Activated effector memory CD4-positive, alpha-beta T cell treated with anti-CD3 and anti-CD28 coated beads, Interleukin-2, amount 50 U/mL, for 16 hours (primary cell): ENCODE measurements around the gene AFTPH.

Experiments used
- DNase-seq: peaks from one replicate; pipeline ENCODE4 v3.0.0-alpha.2; 2020

Gene AFTPH

GRCh38 chr2:64615192-64615763, 91.2 kb downstream of the AFTPH start:
- no peak for DNase-seq

DNA sequence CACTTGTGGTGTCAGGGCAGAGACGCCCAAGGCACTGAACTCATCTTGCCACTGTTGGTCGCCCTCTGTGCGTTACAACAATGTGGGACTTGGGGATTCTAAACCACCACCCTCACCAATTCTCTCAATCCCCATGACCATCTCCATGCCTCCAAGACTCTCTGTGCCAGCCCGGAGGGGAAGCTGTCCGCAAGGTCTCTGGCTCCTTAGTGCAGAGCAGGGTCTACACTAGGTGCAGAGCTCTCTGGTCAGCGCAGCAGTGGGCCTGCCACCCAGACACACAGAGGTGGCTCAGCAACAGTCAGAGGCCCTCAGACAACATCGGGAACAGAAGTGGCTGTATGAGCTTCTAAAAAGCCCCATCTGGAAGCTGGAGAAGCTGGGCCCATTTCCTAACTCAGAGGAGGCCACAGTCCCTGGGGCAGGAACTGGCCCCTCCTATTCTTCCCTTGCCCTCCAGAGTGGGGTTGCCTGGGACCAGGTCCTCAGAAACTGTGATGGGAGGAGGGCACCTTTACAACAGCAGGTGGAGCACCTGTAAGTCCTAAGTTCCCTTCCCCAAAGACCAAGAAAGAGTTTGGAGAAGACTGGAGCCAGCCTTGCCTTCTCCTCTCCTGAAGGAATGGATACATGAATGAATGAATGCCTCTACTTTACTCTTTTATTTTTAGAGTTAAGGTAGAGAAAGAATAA, 91.9 kb downstream of the AFTPH start:
- DNase-seq: no peak

DNA sequence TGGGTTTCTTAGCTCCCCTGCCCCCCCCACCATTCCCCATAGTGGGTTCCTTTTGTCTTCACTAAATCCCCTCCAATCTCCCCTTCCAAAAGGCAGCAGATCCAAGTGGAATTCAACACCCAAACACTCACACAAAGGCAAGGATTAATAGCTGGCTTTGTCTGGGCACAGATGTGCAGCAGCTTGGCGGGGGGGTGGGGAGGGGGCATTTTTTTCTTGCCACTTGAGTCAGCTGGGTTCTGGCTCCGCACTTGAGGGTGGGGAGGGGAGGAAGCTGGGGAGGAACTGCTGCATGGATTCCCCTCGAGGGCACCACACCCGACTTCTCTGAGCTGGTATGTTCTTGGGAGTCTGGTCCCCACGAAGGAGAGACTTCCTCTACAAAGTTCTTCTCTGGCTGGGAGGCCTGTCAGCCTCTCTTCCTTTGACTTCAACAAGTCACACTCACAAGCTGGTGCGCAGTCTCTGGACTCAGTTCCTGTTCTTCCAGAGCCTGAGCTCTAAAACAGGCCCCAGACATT, 93.6 kb downstream of the AFTPH start:
- DNase-seq: no peak

DNA sequence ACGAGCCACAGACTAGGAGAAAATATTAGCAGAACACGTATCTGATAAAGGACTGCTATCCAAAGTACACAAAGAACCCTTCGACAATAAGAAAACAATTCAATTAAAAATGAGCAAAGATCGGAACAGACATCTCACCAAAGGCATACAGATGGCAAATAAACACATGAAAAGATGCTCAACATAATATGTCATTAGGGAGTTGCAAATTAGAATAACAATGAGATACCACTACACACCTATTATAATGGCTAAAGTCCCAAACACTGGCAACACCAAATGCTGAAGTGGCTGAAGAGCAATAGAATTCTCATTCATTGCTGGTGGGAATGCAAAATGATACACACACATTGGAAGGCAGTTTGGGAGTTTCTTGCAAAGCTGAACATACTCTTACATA, 96.5 kb downstream of the AFTPH start:
- no peak for DNase-seq

DNA sequence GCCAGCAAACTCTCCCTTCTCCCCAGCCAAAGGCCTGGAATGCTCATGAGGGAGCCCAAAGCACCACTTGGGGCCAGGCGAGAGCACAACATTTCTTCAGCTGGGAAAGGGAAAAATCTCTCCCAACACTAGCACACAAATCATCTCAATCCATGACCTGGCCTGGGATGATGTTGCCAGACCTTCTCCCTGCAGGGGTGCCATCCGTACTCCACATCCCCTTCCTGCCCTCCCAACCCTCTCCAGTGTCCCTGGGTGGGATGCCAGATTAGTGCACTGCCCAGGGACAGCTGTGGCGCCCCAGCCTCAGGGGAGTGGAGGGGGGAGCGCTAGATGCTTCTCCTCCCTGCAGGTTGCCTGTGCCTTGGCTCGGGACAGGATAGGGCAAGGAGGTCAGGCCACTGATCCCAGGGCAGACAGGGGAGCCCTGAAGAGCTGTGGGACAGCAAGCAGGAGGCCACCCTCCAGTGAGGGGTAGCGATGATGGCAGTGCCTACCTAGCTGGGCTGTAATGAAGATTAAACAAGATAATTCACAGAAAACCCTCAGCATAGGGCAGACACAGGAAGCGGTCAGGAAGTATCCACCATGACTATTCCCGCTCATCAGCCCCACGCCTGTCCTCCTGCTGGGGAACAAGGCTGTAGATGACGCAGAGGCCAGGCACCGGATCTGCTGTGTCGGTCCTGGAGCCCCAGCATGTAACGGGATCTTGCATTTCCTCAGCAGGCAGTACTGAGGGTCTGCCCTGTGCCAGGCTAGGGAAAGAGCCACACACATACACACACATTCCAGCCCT, 98.5 kb downstream of the AFTPH start:
- peak; percentile 46 for DNase-seq

DNA sequence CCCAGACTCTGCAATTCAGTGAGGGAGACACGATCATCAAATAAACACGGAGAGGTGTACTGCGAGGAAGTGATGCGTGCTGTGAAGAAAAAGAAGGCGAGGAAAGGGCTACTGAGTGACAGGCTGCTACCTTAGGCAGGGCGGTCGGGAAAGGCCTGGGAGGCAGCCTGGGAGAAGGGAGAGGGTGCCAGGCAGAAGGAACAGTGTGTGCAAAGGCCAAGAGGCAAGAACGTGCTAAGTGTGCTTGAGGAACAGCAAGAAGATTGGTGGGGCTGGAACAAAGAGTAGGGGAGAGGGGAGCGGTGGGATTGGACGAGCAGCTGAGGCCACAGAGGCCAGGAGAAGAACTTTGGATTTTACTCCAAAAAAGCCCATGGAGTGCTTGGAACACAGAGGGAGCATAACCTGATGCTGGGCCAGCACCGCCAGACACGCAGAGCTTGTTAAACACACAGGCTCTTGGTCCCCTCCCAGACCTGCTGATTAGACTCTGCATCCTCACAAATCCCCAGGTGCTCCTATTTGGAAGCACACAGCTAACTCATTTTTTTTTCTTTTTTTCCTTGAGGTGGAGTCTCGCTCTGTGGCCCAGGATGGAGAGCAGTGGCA, 99.2 kb downstream of the AFTPH start:
- peak; percentile 49 for DNase-seq

DNA sequence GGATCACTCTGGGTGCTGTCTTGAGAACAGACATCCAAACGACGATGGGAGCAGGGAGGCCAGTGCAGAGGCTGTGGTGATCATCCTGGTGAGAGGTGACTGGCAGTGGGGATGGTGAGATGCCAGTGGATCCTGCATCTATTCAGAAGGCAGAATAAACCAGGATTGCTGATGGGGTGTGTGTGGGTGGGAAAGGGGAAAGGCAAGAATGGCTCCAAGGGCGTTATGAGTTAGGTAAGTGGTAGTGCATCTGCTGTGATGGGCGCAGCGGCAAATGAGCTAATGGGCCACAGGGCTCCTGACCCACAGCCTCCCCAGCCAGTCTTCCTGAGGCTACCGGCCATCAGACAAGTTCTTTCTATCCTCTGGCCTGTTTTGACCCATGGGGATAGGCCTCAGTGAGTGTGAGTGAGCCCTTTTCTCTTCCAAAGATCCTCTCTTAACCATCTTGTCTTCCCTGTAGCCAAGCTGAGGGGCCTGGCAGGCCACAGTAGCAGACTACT, 100.0 kb downstream of the AFTPH start:
- DNase-seq: no peak

DNA sequence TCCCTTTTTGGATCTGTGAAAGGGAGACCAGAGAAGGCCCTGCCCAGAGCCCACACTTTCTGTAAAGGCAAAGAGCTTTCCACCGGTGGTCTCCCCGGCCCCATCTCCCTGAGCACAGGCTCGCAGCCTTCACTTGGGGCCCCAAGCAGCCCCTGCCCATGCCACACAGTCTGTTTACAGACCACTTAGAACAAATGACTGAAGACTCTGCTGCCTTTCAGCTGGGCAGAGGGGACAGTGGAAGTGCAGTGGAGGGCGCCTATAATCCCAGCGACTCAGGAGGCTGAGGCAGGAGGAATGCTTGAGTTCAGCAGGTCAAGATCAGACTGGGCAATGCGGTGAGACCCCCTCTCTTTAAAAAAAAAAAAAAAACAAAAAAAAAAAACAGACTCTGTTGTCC, 100.7 kb downstream of the AFTPH start:
- DNase-seq: no peak

DNA sequence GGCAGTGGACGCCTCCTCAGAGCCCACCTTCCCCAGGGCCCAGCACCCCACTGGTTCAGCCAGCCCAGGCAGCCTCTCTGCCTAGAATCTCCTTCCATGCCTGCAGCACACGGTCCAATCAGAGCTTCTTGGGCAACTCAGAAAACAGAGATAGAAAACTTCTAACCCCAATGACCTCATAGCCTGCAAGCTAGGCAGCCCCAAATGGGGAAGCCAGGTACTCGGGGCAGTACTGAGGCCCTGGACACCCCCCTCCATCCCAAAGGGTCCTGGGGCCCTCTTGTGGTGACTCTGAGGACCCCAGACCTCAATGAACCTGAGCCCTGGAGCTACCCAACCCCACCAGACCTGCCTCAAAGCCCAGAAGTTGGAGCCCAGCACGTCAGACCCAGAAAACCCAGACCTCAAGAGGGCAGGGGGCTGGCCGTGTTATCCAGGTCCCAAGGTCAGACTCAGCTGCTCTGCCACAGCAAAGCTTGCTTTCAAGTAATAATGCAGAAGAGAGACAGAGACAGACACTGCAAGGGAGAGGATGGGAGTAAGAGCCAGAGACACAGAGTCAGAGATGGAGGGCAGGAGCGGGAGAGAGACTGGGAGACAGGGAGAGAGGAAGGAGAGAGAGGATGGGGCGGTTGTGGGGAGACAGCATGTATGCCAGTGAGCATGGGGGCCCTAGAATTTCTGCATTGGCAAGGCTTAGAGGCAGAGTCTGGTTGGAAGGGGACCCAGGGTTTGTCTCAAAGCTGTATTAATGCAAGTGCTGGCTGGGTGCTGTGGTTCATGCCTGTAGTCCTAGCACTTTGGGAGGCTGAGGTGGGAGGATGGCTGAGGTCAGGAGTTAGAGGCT, 101.4 kb downstream of the AFTPH start:
- DNase-seq: no peak

GRCh38 chr2:64626146-64626809, 102.2 kb downstream of the AFTPH start:
- no peak for DNase-seq

GRCh38 chr2:64626963-64627760, 103.0 kb downstream of the AFTPH start:
- no peak for DNase-seq

DNA sequence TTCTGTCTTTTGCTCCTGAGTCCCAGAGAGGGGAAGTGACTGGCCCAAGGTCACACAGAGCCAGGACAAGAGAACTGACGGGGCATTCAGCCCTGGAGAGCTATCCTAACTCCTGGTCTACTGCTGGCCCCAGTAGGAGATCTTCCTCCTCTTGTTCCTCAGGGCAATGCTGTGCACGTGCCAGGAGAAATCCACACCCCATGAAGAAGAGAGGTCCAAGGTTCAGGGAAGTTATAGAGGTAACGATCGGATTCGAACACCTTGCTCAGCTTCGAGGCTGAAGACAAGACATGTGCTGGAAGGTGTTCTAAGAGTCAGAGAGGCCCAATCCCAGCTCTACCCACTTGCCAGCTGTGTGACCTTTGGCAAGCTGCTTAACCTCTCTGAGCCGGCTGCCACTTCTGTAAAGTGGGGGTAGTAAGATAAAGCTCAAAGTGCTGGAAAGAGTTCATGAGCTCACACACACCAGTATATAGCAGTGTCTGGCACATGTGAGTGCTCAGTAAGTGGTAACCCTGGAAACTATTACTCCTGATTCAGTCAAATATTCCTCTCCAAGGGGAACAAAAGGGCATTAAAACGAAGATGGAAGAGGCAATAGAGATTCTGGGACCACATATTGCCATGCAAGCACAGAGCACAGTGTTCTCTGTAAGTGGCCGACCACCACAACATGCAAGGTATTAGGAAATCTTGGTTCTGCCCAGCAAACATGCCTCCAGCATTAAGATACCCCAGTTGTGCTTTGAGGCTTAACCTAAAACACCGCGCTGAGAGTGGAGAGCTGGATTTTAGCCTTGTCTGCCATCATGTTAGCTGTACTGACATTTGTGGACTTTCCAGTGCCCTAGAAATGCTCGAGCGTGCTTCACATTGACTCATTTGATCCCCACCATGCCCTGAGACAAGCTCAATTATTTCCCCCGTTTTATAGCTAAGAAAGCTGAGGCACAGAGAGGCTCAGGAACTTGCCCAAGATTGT, 104.0 kb downstream of the AFTPH start:
- DNase-seq: no peak

GRCh38 chr2:64629329-64629781, 105.2 kb downstream of the AFTPH start:
- DNase-seq: no peak

GRCh38 chr2:64629875-64630274, 105.7 kb downstream of the AFTPH start:
- no peak for DNase-seq

GRCh38 chr2:64630752-64631151, 106.6 kb downstream of the AFTPH start:
- no peak for DNase-seq

- no peak for DNase-seq
Measured at GRCh38 chr2:64631771-64632170, 107.6 kb downstream of the AFTPH start.

- no peak for DNase-seq
Measured at GRCh38 chr2:64632835-64633819, 109.0 kb downstream of the AFTPH start.
